SK-N-MC (cell line): ENCODE measurements around the gene ROCK2.

Source experiments
- EZH2 ChIP-seq: fragments of 200-600 bp; sonication (generic); IDR thresholded peaks from one replicate; pipeline ENCODE4 v1.6.1; 2017; ENCODE audit warnings: antibody characterized with exemption
- POLR2AphosphoS5 ChIP-seq: IDR thresholded peaks from 2 replicates; pipeline ENCODE4 v1.6.1; 2012; ENCODE audit warnings: mild to moderate bottlenecking, low read depth, low read length, borderline replicate concordance

GRCh38 chr2:11391942-11392266, 47.5 kb upstream of the ROCK2 start:
- TF ChIP-seq POLR2AphosphoS5 (no peak), EZH2 (no peak)
